Loucy (cell line): Measurements from ENCODE around the gene PDE11A.
A peak's percentile ranks its signal among the peaks of the same experiment; 100 is the strongest.

Source experiments
- H2AFZ ChIP-seq: fragments of 200-600 bp; sonication (generic); 2 replicates; pipeline ENCODE4 v1.6.0; 2016; ENCODE audit warnings: antibody characterized with exemption, mild to moderate bottlenecking, low read length, moderate library complexity
- H3F3A ChIP-seq: fragments of 200-600 bp; 2 replicates; pipeline ENCODE4 v1.6.0; 2016; ENCODE audit warnings: antibody characterized with exemption, low read depth, mild to moderate bottlenecking
- H3K27me3 ChIP-seq: fragments of 200-600 bp; sonication (generic); 2 replicates; pipeline ENCODE4 v1.6.1; 2014; ENCODE audit warnings: low read length, mild to moderate bottlenecking; ENCODE audit not compliant: insufficient read depth, poor library complexity, severe bottlenecking
- H3K36me3 ChIP-seq: fragments of 200-600 bp; sonication (generic); 2 replicates; pipeline ENCODE4 v1.6.1; 2016; ENCODE audit warnings: low read length; ENCODE audit not compliant: insufficient read depth
- H3K4me1 ChIP-seq: fragments of 200-600 bp; sonication (generic); 2 replicates; pipeline ENCODE4 v1.5.1; 2014; ENCODE audit warnings: low read length, mild to moderate bottlenecking; ENCODE audit not compliant: insufficient read depth, poor library complexity, severe bottlenecking
- H3K4me2 ChIP-seq: fragments of 200-600 bp; sonication (generic); 2 replicates; pipeline ENCODE4 v1.6.0; 2014; ENCODE audit warnings: antibody characterized with exemption, low read length, low read depth, mild to moderate bottlenecking; ENCODE audit not compliant: poor library complexity, severe bottlenecking
- H3K4me3 ChIP-seq: fragments of 200-600 bp; sonication (generic); 2 replicates; pipeline ENCODE4 v1.5.1; 2014; ENCODE audit warnings: low read length, mild to moderate bottlenecking, mixed read lengths; ENCODE audit not compliant: poor library complexity, severe bottlenecking
- H3K79me2 ChIP-seq: fragments of 200-600 bp; sonication (generic); 2 replicates; pipeline ENCODE4 v1.6.1; 2014; ENCODE audit warnings: low read length; ENCODE audit not compliant: insufficient read depth
- H3K9ac ChIP-seq: fragments of 200-600 bp; sonication (generic); 2 replicates; pipeline ENCODE4 v1.6.0; 2014; ENCODE audit warnings: mild to moderate bottlenecking, low read depth, low read length, moderate library complexity; ENCODE audit not compliant: poor library complexity, severe bottlenecking
- H3K9me2 ChIP-seq: fragments of 200-600 bp; sonication (generic); replicated peaks from 2 replicates; pipeline ENCODE4 v1.6.1; 2016; ENCODE audit warnings: low read depth, low read length, mixed read lengths
- H3K9me3 ChIP-seq: fragments of 200-600 bp; sonication (generic); 2 replicates; pipeline ENCODE4 v1.6.1; 2014; ENCODE audit warnings: mild to moderate bottlenecking, antibody characterized with exemption, low read length, low read depth; ENCODE audit not compliant: insufficient read depth
- H4K20me1 ChIP-seq: fragments of 200-600 bp; sonication (generic); 2 replicates; pipeline ENCODE4 v1.6.0; 2014; ENCODE audit warnings: antibody characterized with exemption, low read length, mild to moderate bottlenecking; ENCODE audit not compliant: insufficient read depth, poor library complexity, severe bottlenecking
- EZH2phosphoT487 ChIP-seq: fragments of 200-600 bp; IDR thresholded peaks from 2 replicates; pipeline ENCODE4 v1.6.1; 2018; ENCODE audit warnings: antibody characterized with exemption, mild to moderate bottlenecking, moderate library complexity, borderline replicate concordance
- TF ChIP-seq, protein P1 (sequence below): fragments of 200-600 bp; sonication (generic); conservative IDR thresholded peaks from 2 replicates; pipeline ENCODE4 v1.5.1; 2014; ENCODE audit warnings: mild to moderate bottlenecking, antibody characterized with exemption, low read length

PDE11A gene

GRCh38 chr2:177909962-177910361 lies 162.6 kb downstream of the PDE11A start:
- H3K79me2 ChIP-seq, result no peaks in the 10 kb centered on the region
- no peak overlapping the region for H3K4me2 ChIP-seq
- no peaks in the 10 kb centered on the region for H3K9me3 ChIP-seq
- no peaks in the 10 kb centered on the region for H3F3A ChIP-seq
- 0 out of 2 replicates have a peak overlapping the region, but pooled peaks have one; percentile 40 for H2AFZ ChIP-seq
- H3K9ac ChIP-seq, result no peak overlapping the region
- peaks cover 69% of the 10 kb centered on the region for H3K4me1 ChIP-seq
- no peaks in the 10 kb centered on the region for H3K36me3 ChIP-seq
- H4K20me1 ChIP-seq, result no peaks in the 10 kb centered on the region
- no peaks in the 10 kb centered on the region for H3K9me2 ChIP-seq
- no peaks in the 10 kb centered on the region for H3K27me3 ChIP-seq
- H3K4me3 ChIP-seq, result no peak overlapping the region
- TF ChIP-seq, protein P1, sequence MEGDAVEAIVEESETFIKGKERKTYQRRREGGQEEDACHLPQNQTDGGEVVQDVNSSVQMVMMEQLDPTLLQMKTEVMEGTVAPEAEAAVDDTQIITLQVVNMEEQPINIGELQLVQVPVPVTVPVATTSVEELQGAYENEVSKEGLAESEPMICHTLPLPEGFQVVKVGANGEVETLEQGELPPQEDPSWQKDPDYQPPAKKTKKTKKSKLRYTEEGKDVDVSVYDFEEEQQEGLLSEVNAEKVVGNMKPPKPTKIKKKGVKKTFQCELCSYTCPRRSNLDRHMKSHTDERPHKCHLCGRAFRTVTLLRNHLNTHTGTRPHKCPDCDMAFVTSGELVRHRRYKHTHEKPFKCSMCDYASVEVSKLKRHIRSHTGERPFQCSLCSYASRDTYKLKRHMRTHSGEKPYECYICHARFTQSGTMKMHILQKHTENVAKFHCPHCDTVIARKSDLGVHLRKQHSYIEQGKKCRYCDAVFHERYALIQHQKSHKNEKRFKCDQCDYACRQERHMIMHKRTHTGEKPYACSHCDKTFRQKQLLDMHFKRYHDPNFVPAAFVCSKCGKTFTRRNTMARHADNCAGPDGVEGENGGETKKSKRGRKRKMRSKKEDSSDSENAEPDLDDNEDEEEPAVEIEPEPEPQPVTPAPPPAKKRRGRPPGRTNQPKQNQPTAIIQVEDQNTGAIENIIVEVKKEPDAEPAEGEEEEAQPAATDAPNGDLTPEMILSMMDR, result no peak

DNA sequence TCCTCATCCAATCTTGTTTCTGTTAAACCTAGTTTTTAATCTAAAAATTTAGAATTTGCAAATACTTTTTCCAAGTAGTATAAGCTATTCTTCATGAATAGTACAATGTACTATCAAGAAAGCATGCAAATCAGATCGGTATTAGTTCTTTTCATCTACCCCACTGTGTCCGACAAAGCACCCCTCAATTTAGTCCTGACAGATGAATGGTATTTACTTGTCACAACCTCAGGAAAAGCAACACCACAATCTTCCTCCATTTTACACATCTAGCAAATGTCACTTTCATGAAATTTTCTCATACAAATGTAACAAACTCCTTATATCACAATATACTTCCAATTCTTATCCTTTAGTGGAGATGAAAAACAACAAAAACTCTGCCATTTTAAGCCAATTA lies 163.8 kb downstream of the PDE11A start:
- H3K9me3 ChIP-seq, result no peaks in the 10 kb centered on the region
- no peak for TF ChIP-seq EZH2phosphoT487
- TF ChIP-seq, protein P1, result no peak
- peak overlapping the region; percentile 28 for H3K9ac ChIP-seq
- no peaks in the 10 kb centered on the region for H4K20me1 ChIP-seq
- H3F3A ChIP-seq, result no peaks in the 10 kb centered on the region
- peak overlapping the region; percentile 35 for H3K4me3 ChIP-seq
- no peaks in the 10 kb centered on the region for H3K27me3 ChIP-seq
- peaks cover 58% of the 10 kb centered on the region for H3K4me1 ChIP-seq
- H3K4me2 ChIP-seq, result peak overlapping the region; percentile 57
- no peaks in the 10 kb centered on the region for H3K79me2 ChIP-seq
- H3K36me3 ChIP-seq, result no peaks in the 10 kb centered on the region
- H2AFZ ChIP-seq, result no peak overlapping the region
- H3K9me2 ChIP-seq, result no peaks in the 10 kb centered on the region

GRCh38 chr2:177908182-177908581 lies 164.4 kb downstream of the PDE11A start:
- TF ChIP-seq, protein P1, result peak; percentile 65
- peak; percentile 32; the same call in 1 of the 2 replicates for TF ChIP-seq EZH2phosphoT487
- Histone ChIP-seq H3K4me2 (peak overlapping the region; percentile 59), H3F3A (no peaks in the 10 kb centered on the region), H3K9me3 (no peaks in the 10 kb centered on the region), H3K79me2 (no peaks in the 10 kb centered on the region), H2AFZ (no peak overlapping the region), H3K9me2 (no peaks in the 10 kb centered on the region), H4K20me1 (no peaks in the 10 kb centered on the region), H3K9ac (peak overlapping the region; percentile 28), H3K4me3 (peak overlapping the region; percentile 46), H3K36me3 (no peaks in the 10 kb centered on the region), H3K27me3 (no peaks in the 10 kb centered on the region), H3K4me1 (peaks cover 51% of the 10 kb centered on the region)
